ENCODE data around the gene UBE2E3.

Gene UBE2E3

GRCh38 chr2:181106789-181107627, 126.6 kb downstream of the UBE2E3 start:
- H3K4me3 ChIP-seq (ENCODE audit: low read depth, low read length) = no peak overlapping the region
- DNase-seq (ENCODE audit: low read depth) = no peak
- TF ChIP-seq CTCF (IDR thresholded peaks at IDR 0.05; ENCODE audit: control insufficient read depth, extremely low read depth, insufficient read depth) = no peak

GRCh38 chr2:181107628-181107945, 127.2 kb downstream of the UBE2E3 start:
- H3K4me3 ChIP-seq (ENCODE audit: low read depth, low read length) = no peak overlapping the region
- no peak for TF ChIP-seq CTCF (IDR thresholded peaks at IDR 0.05; ENCODE audit: control insufficient read depth, extremely low read depth, insufficient read depth)
- DNase-seq (ENCODE audit: low read depth) = no peak

- H3K4me3 ChIP-seq (ENCODE audit: low read depth, low read length) = no peak overlapping the region
- no peak for TF ChIP-seq CTCF (IDR thresholded peaks at IDR 0.05; ENCODE audit: control insufficient read depth, extremely low read depth, insufficient read depth)
- DNase-seq (ENCODE audit: low read depth) = no peak
These were observed 130.7 kb downstream of the UBE2E3 start for GRCh38 chr2:181111059-181111458.

GRCh38 chr2:181112916-181113315, 132.5 kb downstream of the UBE2E3 start:
- no peak for DNase-seq (ENCODE audit: low read depth)
- H3K4me3 ChIP-seq (ENCODE audit: low read depth, low read length) = no peak overlapping the region
- TF ChIP-seq CTCF (IDR thresholded peaks at IDR 0.05; ENCODE audit: control insufficient read depth, extremely low read depth, insufficient read depth) = no peak
